Embryonic facial prominence (tissue), 1 donor: Measurements from ENCODE around the gene OR51D1.

ENCODE experiments used
- DNase-seq: peaks from one replicate; pipeline ENCODE4 v3.0.0-alpha.2; 2016; ENCODE audit errors: extremely low spot score

The OR51D1 gene

DNA sequence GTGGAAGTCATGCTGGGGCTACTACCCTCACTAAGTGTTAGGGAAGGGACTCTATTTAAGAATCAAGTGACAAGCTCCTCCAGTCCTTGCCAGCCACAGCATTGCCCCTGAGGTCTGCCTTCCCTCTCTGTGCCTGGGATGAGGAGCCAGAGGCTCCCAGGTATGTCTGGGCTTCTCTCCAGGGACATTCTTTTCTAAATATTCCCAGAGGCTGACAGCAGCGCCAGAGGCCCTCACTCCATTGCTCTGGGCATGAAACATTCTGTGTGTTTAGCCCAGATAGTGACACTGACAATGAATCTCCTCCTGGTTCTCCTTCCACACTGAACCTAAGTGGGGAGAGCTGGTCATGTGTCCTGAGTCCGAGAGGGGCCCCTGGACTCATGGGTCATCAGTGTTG, 8.7 kb downstream of the OR51D1 start:
- no peak for DNase-seq

DNA sequence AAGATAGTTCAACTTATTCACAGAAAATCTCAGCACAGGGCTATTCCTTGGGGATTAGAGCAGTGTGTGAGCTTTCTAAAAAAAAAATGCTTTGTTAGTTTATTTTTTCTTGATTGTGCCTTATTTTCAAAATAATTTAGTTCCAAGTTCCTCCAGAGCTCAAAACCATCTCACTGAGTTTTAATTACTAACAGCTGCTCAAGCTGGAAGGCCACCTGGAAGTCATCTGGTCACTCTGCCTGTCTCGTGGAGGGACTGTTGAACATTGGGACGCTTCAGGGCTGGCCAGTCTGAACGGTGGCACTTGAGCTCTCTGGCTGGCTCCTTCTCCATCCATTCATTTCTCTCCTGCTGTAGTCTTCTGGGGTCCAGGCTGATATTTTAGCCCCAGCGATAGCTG, 10.5 kb downstream of the OR51D1 start:
- DNase-seq, result no peak

DNA sequence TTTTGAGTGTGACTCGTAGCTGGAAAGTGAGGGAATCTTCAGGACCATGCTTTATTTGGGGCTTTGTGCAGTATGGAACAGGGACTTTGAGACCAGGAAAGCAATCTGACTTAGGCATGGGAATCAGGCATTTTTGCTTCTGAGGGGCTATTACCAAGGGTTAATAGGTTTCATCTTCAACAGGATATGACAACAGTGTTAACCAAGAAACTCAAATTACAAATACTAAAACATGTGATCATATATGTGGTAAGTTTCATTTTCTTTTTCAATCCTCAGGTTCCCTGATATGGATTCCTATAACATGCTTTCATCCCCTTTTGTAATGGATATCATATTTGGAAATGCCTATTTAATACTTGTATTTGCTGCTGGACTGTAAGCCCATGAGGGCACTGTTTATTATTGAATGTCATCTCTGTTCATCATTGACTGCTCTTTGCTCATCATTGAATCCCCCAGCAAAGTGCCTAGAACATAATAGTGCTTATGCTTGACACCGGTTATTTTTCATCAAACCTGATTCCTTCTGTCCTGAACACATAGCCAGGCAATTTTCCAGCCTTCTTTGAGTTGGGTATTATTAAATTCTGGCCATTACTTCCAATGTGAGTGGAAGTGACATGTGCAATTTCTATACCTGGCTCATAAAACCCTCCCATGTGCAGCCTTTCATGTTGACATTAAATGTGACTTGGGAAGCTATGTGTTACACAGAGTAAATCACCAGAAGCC, 17.5 kb downstream of the OR51D1 start:
- no peak for DNase-seq

DNA sequence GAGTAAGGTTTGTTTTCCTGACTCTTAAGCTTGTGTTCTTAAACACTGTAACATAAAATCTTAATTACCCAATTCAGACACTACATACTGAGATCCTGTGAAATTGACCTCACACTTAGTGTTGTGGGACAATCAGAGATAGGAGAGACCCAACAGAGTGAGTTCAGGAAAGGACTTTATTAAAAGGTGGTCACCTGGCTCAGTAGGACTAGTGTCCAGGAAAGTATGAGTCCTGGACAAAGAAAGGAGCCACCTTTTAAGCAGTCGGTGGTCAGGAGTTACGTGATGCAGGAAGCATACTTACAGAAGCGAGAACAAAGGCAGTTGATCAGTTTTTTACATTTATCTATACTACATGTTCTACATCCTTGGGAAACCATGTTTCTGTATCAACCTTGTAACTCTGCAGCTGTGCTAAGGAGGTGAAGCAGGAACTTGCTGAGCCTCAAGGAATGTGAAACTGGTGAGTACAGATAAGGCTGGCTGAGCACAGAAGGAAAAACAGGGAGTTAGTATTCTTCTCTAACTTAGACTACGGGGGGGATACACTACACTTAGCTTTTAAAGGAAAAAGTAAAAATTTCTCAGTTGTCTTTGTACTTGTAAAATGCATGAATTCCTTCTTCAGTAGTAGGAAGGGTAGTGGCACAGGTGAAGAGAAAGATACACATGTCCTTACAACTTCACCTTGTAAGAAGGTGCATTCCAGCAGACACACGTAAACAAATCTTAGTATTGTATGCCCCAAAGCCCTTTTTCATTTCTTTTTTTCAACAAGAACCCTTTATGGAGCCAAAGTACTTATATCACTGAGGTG, 21.6 kb downstream of the OR51D1 start:
- no peak for DNase-seq

DNA sequence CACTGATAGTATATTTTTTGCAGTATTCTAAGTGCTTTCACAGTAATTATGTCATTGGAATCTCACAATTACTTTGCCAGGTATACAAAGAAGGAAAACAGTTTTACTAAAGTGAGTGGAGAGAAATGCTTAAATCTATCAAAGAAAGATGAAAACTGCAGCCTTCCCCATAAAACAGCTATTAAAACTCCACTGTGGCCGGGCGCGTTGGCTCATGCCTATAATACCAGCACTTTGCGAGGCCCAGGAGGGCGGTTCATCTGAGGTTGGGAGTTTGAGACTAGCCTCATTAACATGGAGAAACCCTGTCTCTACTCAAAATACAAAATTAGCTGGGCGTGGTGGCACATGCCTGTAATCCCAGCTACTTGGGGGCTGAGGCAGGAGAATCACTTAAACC, 25.6 kb downstream of the OR51D1 start:
- DNase-seq, result no peak

DNA sequence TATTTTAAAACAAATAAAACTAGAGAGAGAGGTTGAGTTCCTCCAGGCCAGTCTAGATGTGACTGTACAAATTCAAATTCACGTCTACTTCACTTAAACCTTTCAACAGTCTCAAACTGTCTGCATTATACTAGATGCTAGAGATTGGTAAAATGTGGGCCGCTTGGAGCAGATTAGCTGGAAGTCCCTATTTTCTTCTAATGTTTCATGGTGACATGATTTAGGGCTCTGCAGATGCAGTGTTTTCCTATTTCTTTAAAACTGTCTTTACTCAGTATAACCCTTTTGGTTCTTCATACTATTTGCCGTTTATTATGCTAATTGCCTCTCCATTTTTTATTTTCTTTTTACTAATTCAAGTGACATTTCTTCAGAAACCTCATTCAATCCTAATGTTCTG, 26.9 kb downstream of the OR51D1 start:
- no peak for DNase-seq

DNA sequence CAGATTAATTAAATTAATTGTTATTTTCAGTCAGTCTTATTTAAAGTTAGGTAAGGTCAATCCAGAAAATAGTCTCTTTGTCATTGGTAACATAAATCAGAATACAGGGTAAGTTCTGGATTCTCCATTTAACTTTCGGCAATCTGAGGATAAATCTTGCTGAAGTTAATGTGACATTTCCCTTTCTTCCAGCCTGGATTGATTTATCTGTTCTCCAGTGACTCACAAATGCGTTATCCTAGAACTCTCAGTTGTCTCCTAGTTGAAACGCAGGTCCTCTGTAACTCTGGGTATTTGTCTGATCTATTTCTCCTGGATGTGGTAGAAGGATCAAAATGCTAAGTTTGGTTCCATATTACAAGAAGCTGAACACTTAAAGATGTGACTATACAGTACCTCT, 27.5 kb downstream of the OR51D1 start:
- DNase-seq, result no peak

DNA sequence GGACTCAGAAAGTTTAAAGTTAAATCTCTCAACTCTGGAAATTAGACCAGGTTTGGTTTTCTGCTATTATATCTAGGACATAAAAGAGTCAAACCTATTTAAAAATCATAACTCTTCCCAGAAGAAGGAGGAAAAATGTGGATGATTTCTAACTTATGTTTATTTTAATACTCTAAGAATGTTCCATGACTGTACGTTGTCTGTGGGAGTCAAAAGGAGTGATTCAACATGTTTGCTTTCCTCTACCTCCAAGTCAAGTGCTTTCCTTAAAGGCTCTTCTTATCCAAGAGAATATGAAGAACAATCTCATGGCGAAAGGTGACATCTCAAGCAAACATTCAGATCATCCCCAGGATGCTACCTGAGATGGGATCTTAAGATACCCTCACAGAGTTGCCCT, 28.1 kb downstream of the OR51D1 start:
- DNase-seq, result no peak

DNA sequence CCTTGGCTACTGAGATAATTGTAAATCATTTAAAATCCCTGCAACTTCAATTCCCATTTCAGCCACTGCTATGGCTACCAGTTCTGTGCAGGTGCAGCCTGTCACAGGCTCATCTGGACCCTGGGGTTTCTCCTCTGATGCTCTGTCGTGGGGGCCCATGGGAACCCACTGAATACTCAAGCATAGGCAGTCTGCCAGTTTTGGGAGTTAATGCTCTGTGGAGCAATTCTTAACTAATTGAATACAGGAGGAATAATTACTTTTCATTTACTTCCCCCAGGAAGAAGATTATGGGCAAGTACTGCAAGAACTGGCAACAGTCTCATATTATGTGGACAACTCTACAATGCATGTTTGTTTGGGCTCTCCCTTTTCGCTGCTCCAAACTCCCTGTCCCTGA, 34.5 kb downstream of the OR51D1 start:
- no peak for DNase-seq

DNA sequence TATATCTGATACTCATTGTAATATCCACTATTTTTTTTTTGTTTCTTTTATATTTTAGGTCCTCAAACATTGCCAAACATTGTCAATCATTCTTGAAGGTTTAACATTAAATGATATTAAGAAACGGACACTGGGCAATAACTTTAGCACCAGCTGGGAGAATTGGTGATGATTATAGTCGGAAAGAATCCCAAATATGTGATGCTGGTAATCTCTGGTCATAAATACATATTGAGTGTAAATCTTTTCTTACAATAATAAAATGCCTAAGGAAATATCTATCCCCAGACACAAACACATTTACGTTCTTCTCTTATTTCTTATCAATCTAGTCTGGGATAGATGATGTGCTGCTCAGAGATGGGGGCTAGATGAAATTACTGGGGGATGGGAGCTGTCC, 35.2 kb downstream of the OR51D1 start:
- no peak for DNase-seq

DNA sequence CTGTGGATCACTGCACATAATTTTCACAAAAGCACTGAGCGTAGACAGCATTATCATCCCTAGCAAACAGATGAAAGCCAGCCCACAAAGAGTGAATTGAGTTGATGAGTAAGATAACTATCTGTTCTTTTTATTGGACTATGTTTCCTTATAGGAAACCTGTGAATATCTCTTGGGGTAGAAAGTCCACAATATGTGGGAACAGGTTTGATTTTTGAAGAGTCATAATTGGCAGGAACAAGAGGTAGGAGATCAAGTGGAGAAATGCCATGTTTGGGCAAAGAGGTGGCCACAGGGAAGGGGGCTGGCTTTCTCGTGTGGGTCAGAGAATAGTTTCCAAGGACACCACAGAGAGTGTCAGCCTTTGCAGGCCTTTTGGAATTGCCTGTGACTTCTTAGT, 36.5 kb downstream of the OR51D1 start:
- no peak for DNase-seq

DNA sequence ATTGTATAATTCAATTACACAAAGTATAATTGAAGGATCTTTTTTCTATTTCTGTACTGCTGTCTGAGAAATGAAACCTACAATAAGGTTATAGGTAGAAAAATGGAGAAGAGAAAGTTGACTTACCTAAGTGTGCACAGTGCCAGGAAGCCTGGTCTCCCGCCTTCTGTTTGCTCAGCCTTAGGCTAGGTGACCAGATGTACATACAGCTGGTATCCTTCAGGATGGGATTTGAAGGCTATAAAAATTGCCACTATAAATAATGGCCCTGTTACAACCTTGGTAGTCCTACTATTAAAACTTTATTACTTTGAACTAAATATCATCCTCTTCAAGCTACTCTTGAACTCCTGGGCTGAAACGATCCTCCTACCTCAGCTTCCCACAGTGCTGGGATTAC, 40.7 kb downstream of the OR51D1 start:
- no peak for DNase-seq

DNA sequence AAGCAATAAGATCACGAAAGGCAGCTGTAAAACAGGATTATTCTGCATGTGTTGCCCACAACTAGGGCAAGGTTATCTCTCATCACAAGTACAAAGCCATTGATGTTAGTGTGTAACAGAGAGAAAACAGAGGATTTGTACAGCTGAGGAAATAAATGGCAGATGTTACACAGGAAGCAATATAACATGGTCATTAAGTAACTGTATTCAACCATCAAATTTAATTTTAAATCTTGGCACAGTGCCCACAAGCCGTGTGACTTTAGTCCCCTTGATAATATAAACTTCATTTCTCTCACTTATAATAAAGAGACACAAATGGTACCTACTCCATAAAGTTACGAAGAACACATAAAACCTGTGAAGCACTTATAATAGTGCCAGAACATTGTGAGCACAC, 43.1 kb downstream of the OR51D1 start:
- DNase-seq, result no peak

DNA sequence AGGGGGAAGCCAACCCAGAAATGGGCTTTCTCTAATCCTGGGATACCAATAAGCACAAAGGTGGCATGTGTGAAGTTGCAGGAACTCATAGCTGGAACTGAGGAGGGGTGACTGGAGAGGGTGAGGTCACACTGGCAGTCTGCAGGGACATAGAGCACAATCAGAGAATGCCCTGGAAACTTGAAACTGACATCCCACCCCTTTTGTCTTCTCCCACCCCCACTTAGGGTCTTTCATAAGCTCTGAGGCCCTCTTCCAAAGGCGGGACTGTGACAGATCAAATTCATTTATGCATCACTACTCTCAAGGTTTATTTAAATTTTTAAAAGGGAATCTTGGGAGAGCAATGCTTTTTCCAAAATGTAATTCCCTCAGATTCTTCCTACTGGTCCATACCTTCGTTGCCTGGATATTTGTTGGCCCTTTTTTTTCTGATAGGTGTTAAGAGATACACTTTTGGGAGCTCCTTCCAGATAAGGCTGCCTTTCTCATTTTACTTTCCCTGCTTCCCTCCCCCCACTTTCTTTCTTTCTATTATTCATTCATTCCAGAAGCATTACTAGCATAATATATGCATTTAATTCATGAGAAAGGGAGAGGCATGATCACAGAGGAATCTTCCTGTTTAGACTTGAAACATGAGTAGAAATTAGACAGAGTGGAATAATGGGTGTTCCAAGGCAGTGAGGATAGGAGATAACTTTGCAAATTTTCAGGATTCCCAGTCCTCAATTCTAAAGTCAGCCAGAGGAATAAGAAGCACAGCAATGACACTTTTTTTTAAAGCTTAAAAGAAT, 45.5 kb downstream of the OR51D1 start:
- no peak for DNase-seq

DNA sequence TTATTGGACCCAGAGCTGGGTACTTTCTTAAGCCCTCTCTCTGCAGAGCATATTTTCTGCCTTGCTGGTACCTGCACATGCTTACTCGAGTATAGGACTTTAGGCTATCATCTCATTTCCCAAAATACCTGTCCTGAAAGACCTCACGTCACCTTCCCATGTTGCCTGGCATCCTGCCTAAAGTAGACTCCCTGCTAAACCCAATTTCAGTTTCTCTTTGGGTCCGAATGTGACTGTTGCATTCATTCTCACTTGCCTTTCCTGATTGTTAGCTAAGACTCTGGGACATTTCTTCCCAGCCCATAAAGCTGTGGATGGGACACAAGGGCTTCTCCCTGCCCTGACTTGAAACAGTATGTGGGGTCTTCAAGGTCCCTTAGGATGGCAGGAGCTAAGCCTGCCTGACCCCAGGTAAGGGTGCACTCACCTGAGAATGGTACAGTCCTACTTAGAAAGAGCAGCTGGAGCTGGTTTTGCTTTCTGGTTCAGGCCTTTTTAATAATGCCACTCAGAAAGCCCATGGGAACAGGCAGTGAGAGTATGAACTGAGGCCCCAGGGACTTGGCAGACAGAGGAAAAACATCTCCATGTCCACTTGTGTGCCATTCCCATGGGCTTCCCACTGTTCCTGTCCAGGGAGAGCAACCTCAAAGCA, 47.5 kb downstream of the OR51D1 start:
- DNase-seq, result no peak
